HG03060 (cell line): Measurements from ENCODE around the gene ACOT8.
A peak's percentile ranks its signal among the peaks of the same experiment; 100 is the strongest.
"Not testable (repeated sequence)": the region's sequence is repeated elsewhere in the genome, so short reads cannot be mapped to it uniquely, and the experiment has no call there.

Experiments used
- ATAC-seq: cut with Tn5 transposase; IDR thresholded peaks from one replicate; pipeline ENCODE4 v1.9.1; 2021; ENCODE audit warnings: low read depth, moderate number of reproducible peaks; ENCODE audit not compliant: unreplicated experiment

The ACOT8 gene

GRCh38 chr20:45832619-45833018 lies 24.6 kb downstream of the ACOT8 start:
- ATAC-seq = no peak

GRCh38 chr20:45829673-45830106 lies 27.5 kb downstream of the ACOT8 start:
- not testable (repeated sequence) for ATAC-seq

GRCh38 chr20:45828589-45828988 lies 28.6 kb downstream of the ACOT8 start:
- ATAC-seq = no peak

GRCh38 chr20:45827712-45828111 lies 29.5 kb downstream of the ACOT8 start:
- ATAC-seq = no peak

GRCh38 chr20:45827030-45827652 lies 30.1 kb downstream of the ACOT8 start, which contains the start of gene TNNC2:
Gene TNNC2, minus strand, starts transcription at chr20:45827312. Its CDS starts 64 bp downstream, at chr20:45827248.
- no peak for ATAC-seq

GRCh38 chr20:45826381-45827019 lies 30.7 kb downstream of the ACOT8 start:
- no peak for ATAC-seq

GRCh38 chr20:45823949-45824835 lies 33.0 kb downstream of the ACOT8 start:
- ATAC-seq = no peak

- ATAC-seq = no peak
These were observed 34.3 kb downstream of the ACOT8 start for GRCh38 chr20:45822857-45823256.

GRCh38 chr20:45821947-45822346 lies 35.2 kb downstream of the ACOT8 start:
- no peak for ATAC-seq

- no peak for ATAC-seq
These were observed 37.7 kb downstream of the ACOT8 start for GRCh38 chr20:45819466-45819865.

GRCh38 chr20:45818239-45818638 lies 39.0 kb downstream of the ACOT8 start:
- ATAC-seq = no peak

- no peak for ATAC-seq
These were observed 39.6 kb downstream of the ACOT8 start for GRCh38 chr20:45817376-45818194.

- no peak for ATAC-seq
These were observed 40.2 kb downstream of the ACOT8 start for GRCh38 chr20:45816951-45817350.

- ATAC-seq = no peak
These were observed 42.9 kb downstream of the ACOT8 start for GRCh38 chr20:45814314-45814713.

GRCh38 chr20:45813489-45813888 lies 43.7 kb downstream of the ACOT8 start:
- ATAC-seq = no peak

- ATAC-seq = no peak
These were observed 44.2 kb downstream of the ACOT8 start for GRCh38 chr20:45813006-45813340.

- peak; percentile 94 for ATAC-seq
These were observed 44.8 kb downstream of the ACOT8 start, which contains the start of gene UBE2C for GRCh38 chr20:45812157-45813005. Gene UBE2C, plus strand, starts transcription at chr20:45812644. Its CDS starts 52 bp downstream, at chr20:45812696.

- ATAC-seq = no peak
These were observed 46.8 kb downstream of the ACOT8 start for GRCh38 chr20:45810191-45810970.

GRCh38 chr20:45801851-45802250 lies 55.3 kb downstream of the ACOT8 start:
- no peak for ATAC-seq
